Activated naive CD4-positive, alpha-beta T cell (primary cell): ENCODE results near the gene SLC39A11.

Experiments
- DNase-seq, 4 experiments: peaks; one replicate each; lab custom pipeline; 2025; lab: John Stamatoyannopoulos, UW

Gene SLC39A11

GRCh38 chr17:73042809-73043685 is 49.4 kb downstream of the SLC39A11 start:
- DNase-seq, result no peak

- DNase-seq, result no peak
Measured at GRCh38 chr17:73042225-73042624, 50.3 kb downstream of the SLC39A11 start.

DNA sequence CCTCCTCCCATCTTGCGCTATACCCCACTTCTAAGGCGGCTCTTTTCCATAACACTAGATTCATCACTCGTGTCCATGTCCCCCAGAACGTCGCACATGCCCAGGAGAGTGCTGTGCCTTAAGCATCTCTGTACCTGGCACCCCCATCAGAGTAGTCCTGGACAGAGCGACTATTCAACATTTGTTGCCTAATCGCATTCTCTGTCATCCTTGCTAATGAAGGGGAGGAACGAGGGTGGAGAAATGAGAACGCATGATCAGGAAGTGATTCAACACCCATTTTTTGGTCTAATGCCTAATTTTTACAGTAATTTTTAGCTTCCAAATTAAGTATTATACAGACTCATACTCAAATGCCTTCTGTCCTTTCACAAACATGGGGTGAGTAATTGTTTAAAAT is 53.2 kb downstream of the SLC39A11 start:
- no peak for DNase-seq

DNA sequence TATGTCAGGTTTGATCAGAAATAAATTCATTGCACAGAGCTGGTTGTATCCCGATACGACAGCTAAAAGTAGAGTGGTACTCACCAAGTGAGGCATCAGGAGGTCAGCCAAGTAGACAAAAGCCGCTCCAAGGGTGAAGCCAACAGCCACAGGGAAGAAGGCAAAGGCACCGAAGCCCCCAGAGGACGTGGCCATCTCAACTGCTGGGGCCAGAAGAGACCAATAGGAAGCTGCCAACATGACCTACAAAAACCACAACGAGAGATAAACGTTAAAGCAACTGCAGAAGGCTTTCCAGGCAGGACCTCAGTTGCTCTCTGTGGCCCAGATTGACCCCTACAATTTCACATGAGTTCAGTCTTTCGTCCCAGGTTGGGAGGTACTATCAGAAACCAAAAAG is 61.0 kb downstream of the SLC39A11 start:
- no peak for DNase-seq

DNA sequence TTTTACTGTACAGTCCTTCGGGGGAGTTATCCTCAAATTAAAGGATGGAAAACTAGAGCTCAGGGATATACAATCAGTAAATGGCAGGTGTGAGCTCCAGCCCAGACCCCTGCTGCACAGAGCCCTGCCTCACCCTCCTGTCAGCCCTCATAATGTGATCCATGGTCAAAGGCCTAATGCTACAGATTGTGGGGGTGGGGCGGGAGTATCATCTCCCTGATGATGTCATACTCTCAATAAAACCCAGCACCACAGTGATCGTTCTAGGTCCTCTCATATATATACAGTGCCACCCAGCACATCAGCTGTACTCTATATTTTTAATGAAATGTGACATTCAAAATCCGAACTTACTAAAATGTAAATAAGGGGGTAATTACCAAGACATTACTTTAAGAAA is 61.5 kb downstream of the SLC39A11 start:
- no peak for DNase-seq

GRCh38 chr17:73030501-73030921 is 62.0 kb downstream of the SLC39A11 start:
- DNase-seq, result no peak

DNA sequence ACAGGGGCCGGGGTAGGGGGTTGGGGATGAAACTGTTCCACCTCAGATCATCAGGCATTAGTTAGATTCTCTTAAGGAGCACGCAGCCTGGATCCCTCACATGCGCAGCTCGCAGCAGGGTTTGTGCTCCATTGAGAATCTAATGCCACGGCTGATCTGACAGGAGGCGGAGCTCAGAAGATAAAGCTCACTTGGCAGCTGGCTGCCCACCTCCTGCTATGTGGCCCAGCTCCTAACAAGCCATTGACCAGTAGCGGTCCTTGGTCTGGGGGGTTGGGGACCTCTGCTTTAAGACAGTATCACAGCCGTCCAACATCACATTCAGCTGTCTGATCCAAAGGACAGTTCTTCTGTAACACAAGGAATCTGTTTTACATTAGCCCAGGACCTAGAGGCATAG is 62.5 kb downstream of the SLC39A11 start:
- DNase-seq, result no peak

GRCh38 chr17:73029021-73029420 is 63.5 kb downstream of the SLC39A11 start:
- DNase-seq, result no peak

DNA sequence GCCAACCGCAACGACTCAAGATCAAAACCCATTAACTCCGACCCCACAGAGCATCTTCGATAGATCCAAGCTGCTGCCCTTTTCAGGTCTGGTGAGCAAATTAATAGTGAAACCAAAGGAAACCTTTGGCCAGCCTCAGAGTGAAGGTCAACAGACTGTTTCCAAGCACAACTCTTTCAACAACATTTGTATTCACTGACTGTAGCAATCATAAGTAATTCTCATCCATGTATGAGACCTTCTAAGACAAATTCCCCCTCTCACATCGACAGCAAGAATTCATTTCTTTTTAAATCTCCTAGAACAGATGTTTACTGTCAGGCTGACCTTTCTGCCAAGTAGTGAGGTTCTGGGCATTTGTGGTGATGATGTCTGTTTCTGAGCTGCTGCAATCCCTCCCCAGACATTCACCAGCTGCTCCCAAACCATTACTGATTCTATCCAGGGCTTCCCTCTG is 64.2 kb downstream of the SLC39A11 start:
- no peak for DNase-seq

DNA sequence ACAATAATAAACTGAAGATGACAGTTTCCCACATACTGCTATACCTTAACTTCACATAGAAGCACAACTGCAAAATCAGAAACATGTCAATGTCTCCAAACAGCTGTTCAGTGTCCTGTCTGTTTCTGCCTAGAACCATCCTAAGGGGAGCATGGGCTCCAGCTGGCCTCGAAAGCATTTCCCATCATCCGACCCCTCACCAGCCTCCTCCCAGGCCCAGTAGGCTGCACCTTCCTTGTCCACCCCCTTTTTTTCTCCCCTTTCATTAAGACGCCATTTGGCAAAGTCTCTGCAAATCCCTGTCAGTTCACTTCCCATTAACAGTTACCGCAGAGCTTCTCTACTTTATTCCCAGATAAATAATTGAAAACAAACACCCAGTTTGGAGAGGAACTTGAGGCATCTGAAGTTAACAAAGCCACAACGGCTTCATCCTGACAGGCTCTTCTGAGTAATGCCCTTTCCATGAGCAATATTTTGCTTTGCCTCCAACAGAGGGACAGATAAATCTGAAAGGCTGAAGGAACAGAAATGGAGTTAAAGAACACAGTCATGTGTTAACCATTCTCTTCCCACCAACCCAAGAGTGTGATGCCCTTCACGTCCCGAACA is 65.3 kb downstream of the SLC39A11 start:
- no peak for DNase-seq

GRCh38 chr17:73025041-73025560 is 67.4 kb downstream of the SLC39A11 start:
- DNase-seq, result no peak

DNA sequence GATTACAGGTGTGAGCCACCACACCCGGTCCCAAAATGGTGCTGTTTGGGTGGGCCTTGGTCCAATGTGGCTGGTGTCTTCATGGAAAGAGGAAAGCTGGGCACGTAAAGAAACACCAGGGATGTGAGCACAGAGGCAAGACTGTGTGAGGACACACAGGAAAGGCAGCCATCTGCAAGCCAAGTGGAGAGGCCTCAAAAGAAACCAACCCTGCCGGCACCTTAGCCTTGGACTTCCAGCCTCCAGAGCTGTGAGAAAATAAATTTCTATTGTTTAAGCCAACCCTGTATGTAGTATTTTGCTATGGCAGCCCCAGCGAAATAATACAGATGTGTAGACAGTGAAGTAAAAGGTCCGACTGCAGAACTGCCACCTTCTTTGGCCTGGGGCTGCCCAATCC is 68.7 kb downstream of the SLC39A11 start:
- DNase-seq, result no peak

- no peak for DNase-seq
Measured at GRCh38 chr17:73022694-73023093, 69.8 kb downstream of the SLC39A11 start.

DNA sequence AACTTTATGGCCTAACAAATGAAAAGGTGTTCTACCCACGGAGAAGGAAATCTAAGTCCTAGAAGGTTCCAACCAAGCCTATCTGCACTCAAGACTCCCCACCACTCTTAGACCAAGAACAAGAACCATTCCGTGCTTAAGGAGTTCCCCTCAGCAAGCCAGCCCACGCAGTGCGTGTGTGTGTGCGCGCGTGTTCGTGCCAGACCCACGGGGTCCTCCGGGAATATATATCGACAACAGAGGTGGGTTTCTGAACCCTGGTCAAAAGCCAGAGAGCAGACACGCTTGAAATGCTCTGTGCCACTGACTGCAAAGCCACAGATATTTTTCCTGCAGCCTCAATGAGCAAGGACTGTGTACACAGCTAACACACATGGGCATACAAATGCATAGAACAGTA is 70.7 kb downstream of the SLC39A11 start:
- DNase-seq, result no peak

DNA sequence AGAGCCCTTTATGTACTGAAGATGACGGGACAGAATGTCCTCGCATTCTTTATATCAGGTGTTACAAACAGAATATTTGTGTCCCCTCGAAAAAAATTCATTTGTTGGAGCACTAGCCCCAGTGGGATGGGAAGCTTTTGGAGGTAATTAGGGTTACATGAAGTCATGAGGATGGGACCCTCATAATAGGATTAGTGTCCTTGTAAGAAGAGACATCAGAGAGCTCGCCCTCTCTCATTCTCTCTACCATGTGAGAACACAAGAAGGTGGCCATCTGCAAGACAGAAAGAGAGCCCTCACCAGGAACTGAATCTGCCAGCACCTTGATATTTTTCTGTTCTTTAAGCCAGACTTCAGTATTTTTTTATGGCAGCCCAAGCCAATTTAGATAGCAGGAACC is 72.4 kb downstream of the SLC39A11 start:
- no peak for DNase-seq

DNA sequence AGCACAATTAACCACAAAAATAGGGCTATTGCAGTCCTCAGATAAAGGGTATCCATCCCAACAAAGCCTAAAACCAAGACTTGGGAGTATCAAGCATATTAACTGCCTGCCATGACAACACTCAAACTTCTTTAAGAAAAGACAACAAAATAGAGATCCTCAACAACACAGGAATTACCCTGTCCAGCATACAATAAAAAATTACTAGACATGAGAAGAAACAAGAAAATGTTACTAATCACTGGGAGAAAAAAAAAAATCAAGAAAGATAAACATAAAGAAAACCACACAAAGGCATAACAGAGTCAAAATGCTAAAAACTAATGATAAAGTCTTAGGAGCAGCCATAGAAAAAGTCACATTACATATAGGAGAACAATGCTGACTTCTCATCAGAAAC is 73.9 kb downstream of the SLC39A11 start:
- DNase-seq, result no peak

DNA sequence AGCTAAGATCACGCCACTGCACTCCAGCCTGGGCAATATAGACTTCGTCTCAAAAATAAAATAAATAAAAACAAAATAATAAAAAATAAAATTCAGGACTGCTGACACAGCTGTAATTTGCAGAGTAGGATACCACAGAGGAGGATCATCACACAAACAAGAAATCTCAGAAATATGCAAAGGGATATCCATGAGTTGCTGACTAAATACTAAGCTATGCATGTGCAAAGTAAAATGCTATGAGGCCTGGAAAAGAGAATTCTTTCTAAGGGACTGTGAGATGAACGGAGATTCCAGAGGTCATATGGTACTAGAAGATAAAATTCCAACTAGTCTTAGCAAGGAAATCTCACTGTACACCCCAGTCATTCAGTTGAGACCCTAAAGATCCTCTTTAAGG is 74.8 kb downstream of the SLC39A11 start:
- no peak for DNase-seq

GRCh38 chr17:73015722-73016276 is 76.7 kb downstream of the SLC39A11 start:
- no peak for DNase-seq

DNA sequence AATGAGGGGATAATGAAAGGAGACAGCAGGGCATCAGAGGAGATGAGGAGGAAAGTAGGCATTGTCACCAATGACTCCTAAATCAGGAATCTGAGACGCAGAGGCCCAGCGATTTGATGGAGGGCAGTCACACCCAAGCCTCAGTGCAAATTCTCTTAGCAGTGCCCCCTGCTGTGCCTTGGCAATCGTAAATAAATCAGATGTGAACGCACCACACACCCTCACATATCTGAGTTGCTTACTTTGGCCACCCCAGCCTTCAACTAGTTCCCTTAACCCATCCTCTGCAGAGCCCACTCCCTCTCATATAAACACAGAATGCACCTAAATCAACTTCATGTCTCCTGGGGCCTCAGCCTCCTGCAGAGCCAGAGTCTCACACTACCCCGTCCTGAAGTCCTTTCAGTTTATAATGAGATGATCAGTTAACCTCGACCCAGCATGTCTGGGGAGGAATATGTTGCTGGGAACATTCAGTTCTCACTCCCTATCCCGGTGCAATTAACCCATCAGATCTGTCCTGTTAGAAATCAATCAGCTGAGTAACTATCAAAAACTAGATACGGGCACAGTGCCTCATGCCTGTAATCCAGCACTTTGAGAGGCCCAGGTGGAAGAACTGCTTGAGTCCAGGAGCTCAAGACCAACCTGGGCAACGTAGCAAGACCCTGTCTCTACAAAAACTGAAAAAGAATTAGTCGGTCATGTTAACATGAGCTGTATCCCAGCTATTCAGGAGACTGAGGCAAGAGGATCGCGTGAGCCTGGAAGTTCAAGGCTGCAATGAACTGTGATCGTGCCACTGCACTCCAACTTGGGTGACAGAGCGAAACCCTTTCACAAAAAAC is 78.4 kb downstream of the SLC39A11 start:
- no peak for DNase-seq

DNA sequence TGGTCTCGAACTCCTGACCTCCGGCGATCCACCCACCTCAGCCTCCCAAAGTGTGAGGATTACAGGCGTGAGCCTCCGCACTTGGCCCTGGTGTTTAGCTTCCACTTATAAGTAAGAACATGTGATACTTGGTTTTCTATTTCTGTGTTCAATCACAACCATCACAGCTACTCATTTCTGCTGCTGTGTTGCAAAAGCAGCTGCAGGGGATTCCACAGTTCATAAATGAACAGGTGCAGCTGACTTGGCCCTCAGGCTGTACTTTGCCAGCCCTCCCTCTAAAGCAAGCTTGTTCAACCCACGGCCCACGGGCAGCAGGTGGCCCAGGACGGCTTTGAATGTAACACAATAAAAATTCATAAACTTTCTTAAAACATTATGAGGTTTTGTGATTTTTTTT is 79.2 kb downstream of the SLC39A11 start:
- DNase-seq, result no peak

DNA sequence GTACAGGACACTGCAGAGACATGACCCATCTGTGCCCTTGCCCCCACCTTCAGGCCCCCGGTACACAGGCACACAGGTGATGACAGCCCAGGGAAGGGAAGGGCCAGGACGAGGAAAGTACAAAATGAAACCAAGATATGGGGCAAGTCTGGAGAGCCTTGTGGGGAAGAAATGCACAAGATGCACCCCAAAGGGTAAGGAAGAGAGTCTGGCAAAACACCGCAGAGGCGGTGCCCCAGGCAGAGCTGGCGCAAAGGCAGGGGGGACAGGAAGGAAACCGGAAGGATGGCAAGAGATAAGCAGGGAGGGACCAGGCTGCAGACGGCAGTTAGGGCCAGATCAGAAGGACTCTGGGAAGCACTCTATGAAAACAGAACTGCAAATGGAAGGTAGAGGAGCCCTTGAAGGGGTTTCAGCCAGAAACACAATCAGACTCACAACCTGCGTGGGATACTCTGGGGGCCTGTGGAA is 81.4 kb downstream of the SLC39A11 start:
- DNase-seq, result no peak

- DNase-seq, result no peak
Measured at GRCh38 chr17:73010414-73010813, 82.1 kb downstream of the SLC39A11 start.
